Occipital lobe (tissue), 2 donors: Measurements from ENCODE around the gene EEFSEC. TPM values are rescaled to one million over a fixed set of nuclear protein-coding genes. Genes with fewer than 3 reads are reported as not detected.

Experiments
- DNase-seq: peaks from one replicate; lab custom pipeline; 2025; lab: John Stamatoyannopoulos, UW
- total RNA-seq: library from RNA; depleted of rRNA; stranded (reverse); fragments of >200 nt; gene quantifications from one replicate; pipeline ENCODE4 v1.2.3, GENCODE V29; 2014

Gene EEFSEC
- total RNA-seq, 1 donor from 2014 or later, result 5.1 TPM

GRCh38 chr3:128348805-128349531 is 195.7 kb downstream of the EEFSEC start:
- DNase-seq, result no peak

DNA sequence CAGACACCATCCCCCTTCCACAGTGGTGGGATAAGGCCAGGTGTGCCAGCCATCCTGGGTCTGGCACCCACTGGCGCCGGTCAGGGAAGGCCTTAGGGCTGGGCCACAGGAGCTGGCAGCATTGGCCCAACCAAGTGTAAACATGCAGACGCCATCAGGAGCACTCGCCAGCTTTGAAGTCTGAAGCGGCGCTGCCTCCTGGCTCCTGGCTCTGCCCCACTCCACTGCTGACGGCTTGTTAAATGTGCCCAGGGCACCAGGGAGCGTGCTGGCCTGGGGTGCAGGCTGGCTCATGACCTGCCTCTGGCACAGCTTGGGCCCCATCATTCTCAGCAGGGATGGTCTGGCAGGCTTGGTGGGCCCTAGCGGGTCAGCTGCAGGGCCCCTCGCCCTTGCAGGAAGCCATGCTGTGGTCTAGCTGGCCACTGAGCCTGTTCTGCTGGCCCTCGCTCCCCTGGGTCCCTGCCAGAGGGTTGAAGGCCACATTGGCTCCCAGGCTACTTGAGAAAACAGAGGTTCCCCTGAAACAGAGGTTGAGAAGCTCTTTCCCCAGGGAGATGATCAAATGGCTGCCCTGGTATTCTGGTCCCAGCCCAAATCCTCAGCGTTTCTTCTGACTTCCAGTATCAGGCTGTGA is 196.8 kb downstream of the EEFSEC start:
- no peak for DNase-seq

DNA sequence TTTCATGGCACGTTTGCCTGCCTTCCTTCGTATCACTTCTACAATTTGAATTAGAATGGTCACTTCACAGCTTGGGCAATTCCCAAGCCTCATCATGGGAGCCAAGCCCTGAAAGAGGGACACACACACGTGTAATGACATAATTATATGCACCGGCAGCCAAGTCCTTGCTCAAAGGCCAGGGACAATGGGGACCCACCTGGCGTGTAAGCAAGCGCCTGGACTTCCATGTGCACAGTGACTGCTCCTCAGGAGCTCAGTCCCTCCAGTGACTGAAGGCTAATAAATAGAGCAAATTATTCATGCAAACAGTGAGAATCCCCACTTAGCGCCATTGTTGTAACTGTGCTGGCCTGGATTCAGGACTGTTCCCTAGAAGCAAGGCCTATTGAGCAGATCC is 198.3 kb downstream of the EEFSEC start:
- no peak for DNase-seq

GRCh38 chr3:128352326-128352725 is 199.0 kb downstream of the EEFSEC start:
- no peak for DNase-seq

DNA sequence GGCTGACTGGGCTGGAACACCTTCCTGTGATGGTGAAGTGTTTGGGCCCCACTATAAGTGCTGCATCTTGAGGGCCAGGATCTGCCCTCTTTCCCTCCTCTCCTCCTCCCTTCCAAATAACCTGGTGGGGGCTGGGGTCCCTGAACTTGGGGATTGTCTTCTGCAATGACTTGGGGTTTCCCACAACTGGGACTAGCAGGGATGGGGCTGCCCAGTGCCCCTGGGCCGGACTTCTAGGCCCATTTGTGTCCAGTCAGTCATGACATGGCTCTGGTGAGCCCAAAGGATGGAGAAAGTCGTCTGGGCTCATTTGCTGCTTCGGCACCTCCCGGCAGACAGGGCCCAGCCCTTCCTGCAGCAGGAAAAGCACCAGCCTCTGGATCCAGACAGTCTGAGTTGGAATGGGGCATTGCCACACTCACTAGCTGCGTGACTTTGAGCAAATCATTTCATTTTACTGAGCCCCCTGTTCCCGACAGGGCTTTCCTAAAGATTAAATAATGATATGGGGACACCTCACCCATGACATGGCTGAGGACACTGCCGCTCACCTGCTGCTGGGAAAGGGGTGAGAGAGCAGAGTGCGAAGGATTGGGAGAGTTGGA is 200.2 kb downstream of the EEFSEC start:
- no peak for DNase-seq

DNA sequence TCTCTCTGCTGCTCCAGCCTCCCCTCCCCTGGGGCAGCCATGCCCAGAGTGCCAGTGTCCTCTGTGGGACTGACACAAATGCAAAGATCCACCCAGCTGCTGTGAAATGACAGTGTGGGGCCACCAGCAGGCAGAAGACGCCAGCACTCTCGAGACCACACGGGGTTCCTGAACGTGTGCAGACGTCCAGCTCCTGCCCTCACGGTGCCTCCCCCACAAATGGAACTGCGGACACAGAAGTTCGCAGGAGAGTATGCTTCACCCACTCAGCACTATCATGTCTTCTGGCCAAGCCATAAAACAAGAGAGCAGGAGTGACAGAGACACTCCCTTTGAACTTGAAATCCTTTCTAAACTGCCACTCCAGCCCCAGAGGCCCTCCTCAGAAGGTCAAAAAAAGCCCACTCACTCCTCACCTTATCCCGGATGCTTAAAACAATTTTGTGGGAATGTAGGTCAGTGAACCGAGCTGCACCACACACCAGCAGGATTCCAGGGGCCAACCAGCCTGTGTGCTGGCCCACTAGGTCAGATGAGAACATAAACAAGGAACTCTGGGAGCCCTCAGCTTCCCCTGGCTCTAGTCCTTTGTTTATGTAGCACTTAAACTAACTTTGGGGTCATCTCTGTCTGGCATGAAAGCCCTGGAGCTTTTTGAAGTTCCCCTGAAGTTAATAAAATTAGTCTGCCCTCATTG is 200.9 kb downstream of the EEFSEC start:
- DNase-seq, result no peak

- no peak for DNase-seq
Observed at GRCh38 chr3:128354788-128355542, 201.7 kb downstream of the EEFSEC start.

GRCh38 chr3:128355543-128355919 is 202.2 kb downstream of the EEFSEC start:
- no peak for DNase-seq

- DNase-seq, result no peak
Observed at GRCh38 chr3:128356822-128357221, 203.5 kb downstream of the EEFSEC start.

- no peak for DNase-seq
Observed at GRCh38 chr3:128357538-128357937, 204.3 kb downstream of the EEFSEC start.

DNA sequence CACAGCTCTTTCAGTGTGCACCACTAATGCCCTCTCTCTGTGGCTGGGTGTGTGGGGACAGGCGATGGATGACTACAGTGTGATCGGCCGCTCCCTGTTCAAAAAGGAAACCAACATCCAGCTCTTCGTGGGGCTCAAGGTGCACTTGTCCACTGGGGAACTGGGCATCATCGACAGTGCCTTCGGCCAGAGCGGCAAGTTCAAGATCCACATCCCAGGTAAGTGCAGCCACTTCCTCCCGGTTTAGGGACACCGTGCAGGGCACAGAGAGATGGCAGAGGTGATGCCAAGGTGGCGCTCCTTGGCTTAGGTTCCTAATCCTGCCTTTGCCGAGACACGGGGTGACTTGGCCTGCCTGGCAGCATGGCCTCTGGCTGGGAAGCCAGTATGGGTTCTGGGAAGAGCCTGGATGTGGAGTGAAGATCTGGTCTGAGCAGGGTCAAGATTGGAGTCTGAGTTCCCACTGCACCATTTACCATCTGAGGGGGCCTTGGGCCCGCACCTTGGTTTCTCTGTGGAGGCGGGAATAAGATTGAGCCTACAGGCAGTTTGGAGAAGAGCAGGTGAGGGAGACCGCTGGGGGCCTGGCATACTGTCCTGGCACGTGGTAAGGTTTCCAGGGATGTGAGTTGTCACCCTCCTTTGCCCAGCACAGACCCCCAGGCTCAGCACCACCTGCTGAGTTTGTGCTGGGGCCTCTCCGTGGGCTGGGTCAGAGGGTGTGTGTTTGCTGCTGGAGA is 205.0 kb downstream of the EEFSEC start:
- DNase-seq, result no peak

DNA sequence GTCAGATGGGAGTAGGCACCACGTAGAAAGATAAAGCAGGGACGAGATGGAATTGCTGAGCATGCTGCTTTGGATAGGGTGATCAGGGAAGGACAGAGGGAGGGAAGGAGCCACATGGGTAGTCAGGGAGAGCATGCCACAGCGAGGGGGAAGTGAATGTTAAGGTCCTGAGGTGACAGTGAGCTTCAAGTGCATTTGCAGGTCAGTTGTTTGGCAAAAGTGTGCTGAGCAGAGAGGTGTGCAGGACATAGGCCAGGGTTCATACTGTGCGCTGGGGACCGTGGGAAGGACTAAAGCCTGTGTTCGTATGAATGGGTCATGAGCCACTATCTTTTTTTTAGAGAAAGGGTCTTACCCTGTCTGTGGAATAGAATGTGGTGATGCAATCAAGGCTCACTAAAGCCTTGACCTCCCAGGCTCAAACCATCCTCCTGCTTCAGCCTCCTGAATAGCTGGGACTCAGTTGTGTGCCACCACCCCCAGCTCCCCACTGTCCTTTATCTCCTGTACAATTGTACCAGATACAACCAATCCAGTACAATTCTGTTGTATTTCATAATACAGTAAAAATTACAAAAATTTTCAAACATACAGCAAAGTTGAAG is 205.9 kb downstream of the EEFSEC start:
- DNase-seq, result no peak

GRCh38 chr3:128359846-128360642 is 206.8 kb downstream of the EEFSEC start:
- no peak for DNase-seq

DNA sequence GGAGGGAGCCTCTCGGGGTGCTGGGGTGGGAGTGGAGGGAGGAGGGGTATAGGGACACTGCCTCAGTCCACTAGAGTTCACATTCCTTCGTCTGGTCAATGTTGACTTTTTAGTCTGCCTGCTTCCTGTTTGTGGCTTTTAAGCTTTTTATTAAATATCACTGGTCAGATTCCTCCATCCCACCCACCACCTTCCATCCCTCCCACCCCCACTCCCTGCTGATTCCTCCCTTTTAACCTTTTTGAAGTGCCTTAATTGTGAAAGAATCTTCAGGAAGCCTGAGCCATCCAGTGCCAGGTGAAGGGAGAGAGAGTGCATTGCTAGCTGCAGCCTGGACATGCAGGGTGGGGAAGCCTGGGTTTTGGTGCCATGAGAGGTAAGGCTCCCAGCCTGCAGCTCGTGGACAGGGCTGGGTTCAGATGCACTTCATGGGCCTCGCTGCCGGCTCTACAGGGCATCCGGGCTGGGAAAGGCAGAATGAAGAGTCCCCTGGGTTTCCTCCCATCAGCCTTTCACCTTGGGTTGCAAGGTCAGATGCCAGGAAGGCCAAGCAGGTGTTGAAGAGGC is 207.5 kb downstream of the EEFSEC start:
- DNase-seq, result no peak

- DNase-seq, result no peak
Observed at GRCh38 chr3:128362026-128362965, 209.0 kb downstream of the EEFSEC start.

DNA sequence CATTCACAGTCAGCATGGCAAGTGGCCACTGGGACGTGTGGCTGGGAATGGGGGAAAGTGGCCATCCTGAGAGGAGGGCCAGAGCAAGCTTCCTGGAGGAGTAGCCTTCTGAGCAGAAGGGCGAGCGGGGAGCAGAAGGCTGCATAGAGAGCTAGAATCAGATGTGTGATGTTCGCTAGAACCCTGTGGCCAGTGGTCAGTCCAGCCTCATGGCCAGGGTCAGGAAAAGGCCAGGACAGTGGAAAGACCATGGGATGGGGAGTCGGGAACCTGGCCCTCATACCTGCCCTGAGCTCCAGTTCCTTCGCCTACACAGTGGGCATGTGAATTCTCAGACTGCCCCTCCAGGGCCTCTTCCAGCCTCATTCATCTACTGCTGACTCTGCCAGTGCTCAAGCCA is 211.0 kb downstream of the EEFSEC start:
- no peak for DNase-seq

DNA sequence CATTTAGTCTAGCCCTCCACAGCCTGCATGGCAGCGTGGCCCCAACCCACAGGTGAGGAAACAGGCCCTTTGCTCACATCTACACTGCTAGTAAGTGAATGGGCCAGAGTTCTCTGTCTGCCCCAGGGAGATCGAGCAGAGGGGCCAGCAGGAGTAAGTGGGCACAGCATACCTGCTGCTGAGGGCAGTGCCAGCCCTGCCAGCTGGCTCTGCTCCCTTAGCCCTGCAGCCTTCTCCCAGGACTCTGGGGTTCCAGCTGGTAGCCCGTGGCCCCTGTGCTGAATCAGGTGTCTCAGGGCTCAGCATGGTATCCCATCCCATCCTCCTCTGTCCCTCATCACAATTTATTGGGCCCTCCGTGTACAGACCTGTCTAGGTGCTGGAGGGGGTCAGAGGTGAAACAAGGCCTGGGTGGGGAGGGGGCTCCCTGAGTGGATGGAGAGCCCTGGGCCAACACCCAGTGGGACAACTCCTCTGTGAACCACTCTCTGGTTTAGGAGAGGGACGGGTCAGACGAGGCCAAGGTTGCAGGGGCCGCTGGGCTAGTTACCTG is 211.6 kb downstream of the EEFSEC start:
- DNase-seq, result no peak

DNA sequence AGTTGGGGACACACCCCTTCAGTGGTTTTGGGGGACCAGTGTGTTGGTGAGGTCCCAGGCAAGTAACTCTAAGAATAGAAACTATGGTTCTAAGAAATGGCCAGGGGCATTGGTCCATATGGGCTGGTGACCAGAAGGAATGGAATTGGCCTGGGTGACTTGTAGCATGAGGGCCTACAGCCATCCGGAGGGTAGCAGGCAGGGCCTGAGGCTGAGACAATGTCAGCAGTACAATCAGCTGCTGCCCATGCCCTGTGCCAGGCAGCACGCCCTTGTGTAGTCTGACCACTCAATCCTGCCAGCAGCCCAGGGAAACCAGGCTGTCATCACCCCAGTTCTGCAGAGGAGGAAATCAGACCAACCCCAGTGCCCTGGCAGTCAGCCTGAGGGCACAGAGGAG is 212.9 kb downstream of the EEFSEC start:
- no peak for DNase-seq
